Endothelial cell of umbilical vein (primary cell): ENCODE data around the gene SCIN. TPM values are rescaled to one million over a fixed set of nuclear protein-coding genes. Genes with fewer than 3 reads are reported as not detected.

Experiments used
- BruUV-seq: library from RNA; stranded (reverse); fragments of 400-500 nt; replicated peaks from 2 replicates; lab custom pipeline; 2021; lab: Mats Ljungman, UMichigan
- CTCF ChIA-PET: fragments of 300-600, 350-600 bp; sonication (Branson Sonifier 250); formaldehyde crosslinking; loops from one replicate; lab custom pipeline; 2021; ENCODE audit warnings: antibody characterized with exemption, inconsistent platforms; lab: Charles Lee
- POLR2A ChIA-PET: fragments of 300-600, 350-600 bp; sonication (Branson Sonifier 250); formaldehyde crosslinking; loops from one replicate; lab custom pipeline; 2021; ENCODE audit warnings: antibody characterized with exemption, inconsistent platforms; lab: Charles Lee
- DNase-seq: peaks from one replicate; pipeline ENCODE4 v3.0.0-alpha.2; 2011; ENCODE audit warnings: low read depth, low spot score
- FAIRE-seq: peaks from 2 replicates; lab custom pipeline; 2011; peaks lifted over from hg19 to GRCh38; lab: Jason Lieb, UNC
- H2AFZ ChIP-seq: 2 replicates; pipeline ENCODE4 v1.6.0; 2012; ENCODE audit warnings: low read depth, low read length, control low read depth, inconsistent platforms
- H3K27ac ChIP-seq: 2 replicates; pipeline ENCODE4 v1.5.1; 2011; ENCODE audit warnings: low read depth, mild to moderate bottlenecking, control low read depth, low read length, moderate library complexity; ENCODE audit not compliant: insufficient read depth
- H3K27me3 ChIP-seq, 2 experiments: 2 replicates each; pipeline versions ENCODE4 v1.6.0 to v1.6.1; 2011; ENCODE audit warnings: low read length in 2 of 2, mixed read lengths in 1 of 2; ENCODE audit not compliant: control insufficient read depth in 2 of 2, insufficient read depth in 2 of 2
- H3K36me3 ChIP-seq, 2 experiments: 2 replicates in 1 of 2; 3 replicates in 1 of 2; pipeline ENCODE4 v1.5.1; 2011; ENCODE audit warnings: low read length in 2 of 2, mild to moderate bottlenecking in 1 of 2, moderate library complexity in 1 of 2; ENCODE audit not compliant: control insufficient read depth in 2 of 2, insufficient read depth in 2 of 2; ENCODE audit errors: extremely low read depth in 1 of 2
- H3K4me1 ChIP-seq: 3 replicates; pipeline ENCODE4 v1.5.1; 2011; ENCODE audit warnings: mild to moderate bottlenecking, low read length; ENCODE audit not compliant: control insufficient read depth, insufficient read depth; ENCODE audit errors: extremely low read depth
- H3K4me2 ChIP-seq: 2 replicates; pipeline ENCODE4 v1.6.1; 2011; ENCODE audit warnings: low read length, control low read depth, mixed read lengths; ENCODE audit not compliant: insufficient read depth
- H3K4me3 ChIP-seq, 3 experiments: fragments of 200-600 bp in 1 of 3; sonication (generic), shearing (Covaris generic) in 1 of 3; replicated peaks in 1 of 3; 2 replicates each; pipeline ENCODE4 v1.5.1; 2011 to 2016; ENCODE audit warnings: control low read depth in 3 of 3, low read length in 3 of 3, mild to moderate bottlenecking in 2 of 3, inconsistent platforms in 1 of 3, low read depth in 1 of 3, moderate library complexity in 1 of 3; ENCODE audit not compliant: insufficient read depth in 1 of 3
- H3K79me2 ChIP-seq: 2 replicates; pipeline ENCODE4 v1.6.0; 2012; ENCODE audit warnings: low read length, inconsistent platforms; ENCODE audit not compliant: control insufficient read depth, insufficient read depth
- H3K9ac ChIP-seq: replicated peaks from 2 replicates; pipeline ENCODE3; 2011; ENCODE audit warnings: low read length, control low read depth; ENCODE audit not compliant: insufficient read depth; ENCODE audit errors: extremely low read depth
- H3K9me1 ChIP-seq: replicated peaks from 3 replicates; pipeline ENCODE4 v1.6.0; 2011; ENCODE audit warnings: mild to moderate bottlenecking, low read length; ENCODE audit not compliant: control insufficient read depth, insufficient read depth; ENCODE audit errors: extremely low read depth
- H3K9me3 ChIP-seq: replicated peaks from 2 replicates; pipeline ENCODE4 v1.5.1; 2012; ENCODE audit warnings: low read length, inconsistent platforms; ENCODE audit not compliant: control insufficient read depth, insufficient read depth
- H4K20me1 ChIP-seq: replicated peaks from 2 replicates; pipeline ENCODE3; 2011; ENCODE audit warnings: mild to moderate bottlenecking, low read length; ENCODE audit not compliant: control insufficient read depth, insufficient read depth; ENCODE audit errors: extremely low read depth
- EZH2 ChIP-seq: IDR thresholded peaks from 2 replicates; pipeline ENCODE4 v1.6.1; 2012; ENCODE audit warnings: borderline replicate concordance, low read depth, mild to moderate bottlenecking, moderate library complexity, low read length, inconsistent platforms; ENCODE audit not compliant: severe bottlenecking
- FOS ChIP-seq: IDR thresholded peaks from 2 replicates; pipeline ENCODE4 v1.6.1; 2011; ENCODE audit warnings: mild to moderate bottlenecking, low read length, moderate library complexity, borderline replicate concordance; ENCODE audit not compliant: insufficient read depth
- GATA2 ChIP-seq: IDR thresholded peaks from 2 replicates; pipeline ENCODE4 v1.7.0; 2011; ENCODE audit warnings: low read depth, mild to moderate bottlenecking, moderate library complexity, mixed read lengths, low read length; ENCODE audit not compliant: insufficient read length, insufficient read depth
- JUN ChIP-seq: IDR thresholded peaks from 2 replicates; pipeline ENCODE4 v1.6.1; 2011; ENCODE audit warnings: borderline replicate concordance, low read depth; ENCODE audit not compliant: insufficient read length, insufficient read depth
- MYC ChIP-seq: IDR thresholded peaks from one replicate; pipeline ENCODE4 v1.6.1; 2011; ENCODE audit warnings: mild to moderate bottlenecking, low read depth, low read length
- POLR2A ChIP-seq: IDR thresholded peaks from 2 replicates; pipeline ENCODE4 v1.6.1; 2012; ENCODE audit warnings: low read depth, mild to moderate bottlenecking, control low read depth, low read length
- POLR2AphosphoS5 ChIP-seq: IDR thresholded peaks from 2 replicates; pipeline ENCODE4 v1.6.1; 2012; ENCODE audit warnings: low read depth, mild to moderate bottlenecking, control low read depth, low read length, moderate library complexity; ENCODE audit not compliant: insufficient read depth
- dilution Hi-C: fragments of 300-500 bp; cut with MboI; formaldehyde crosslinking; loops from one replicate; pipeline ENCODE4 v1.15.0; 2019; ENCODE audit warnings: low sequenced_read_pairs; ENCODE audit not compliant: extremely low pct_ligation_motif_present
- intact Hi-C: fragments of 100-400 bp; cut with micrococcal nuclease; formaldehyde crosslinking; loops from one replicate; pipeline ENCODE4 v1.10.0; 2022
- polyA plus RNA-seq, 4 experiments: library from polyadenylated mRNA; depleted of rRNA in 3 of 4; stranded (reverse) in 3 of 4; unstranded in 1 of 4; fragments of >200 nt; gene quantifications; 2 replicates each; pipeline versions ENCODE4 v1.2.1 to v1.2.3, GENCODE V29; 2011 to 2012; ENCODE audit warnings: missing spikeins in 1 of 4
- total RNA-seq: library from RNA; stranded (reverse); gene quantifications from 2 replicates; pipeline ENCODE4 v1.2.3, GENCODE V29; 2021
- TF ChIP-seq, protein P1 (sequence below): IDR thresholded peaks from 2 replicates; pipeline ENCODE4 v1.6.1; 2011; ENCODE audit not compliant: insufficient read depth, insufficient read length
- TF ChIP-seq, protein P2 (sequence below), 2 donors: IDR thresholded peaks; 1 replicate in 1 of 2; 2 replicates in 1 of 2; pipeline ENCODE4 v1.5.1; 2011; ENCODE audit warnings: low read length in 2 of 2, mild to moderate bottlenecking in 2 of 2, moderate library complexity in 2 of 2, control low read depth in 1 of 2, inconsistent platforms in 1 of 2, low read depth in 1 of 2; ENCODE audit not compliant: insufficient read depth in 1 of 2; ENCODE audit errors: extremely low read depth in 1 of 2

SCIN gene
- total and polyA plus RNA-seq, 2 donors (not counting 3 experiments of a cell fraction or from before 2014, with no cell fraction given), result 0.07 to 0.69 TPM

DNA sequence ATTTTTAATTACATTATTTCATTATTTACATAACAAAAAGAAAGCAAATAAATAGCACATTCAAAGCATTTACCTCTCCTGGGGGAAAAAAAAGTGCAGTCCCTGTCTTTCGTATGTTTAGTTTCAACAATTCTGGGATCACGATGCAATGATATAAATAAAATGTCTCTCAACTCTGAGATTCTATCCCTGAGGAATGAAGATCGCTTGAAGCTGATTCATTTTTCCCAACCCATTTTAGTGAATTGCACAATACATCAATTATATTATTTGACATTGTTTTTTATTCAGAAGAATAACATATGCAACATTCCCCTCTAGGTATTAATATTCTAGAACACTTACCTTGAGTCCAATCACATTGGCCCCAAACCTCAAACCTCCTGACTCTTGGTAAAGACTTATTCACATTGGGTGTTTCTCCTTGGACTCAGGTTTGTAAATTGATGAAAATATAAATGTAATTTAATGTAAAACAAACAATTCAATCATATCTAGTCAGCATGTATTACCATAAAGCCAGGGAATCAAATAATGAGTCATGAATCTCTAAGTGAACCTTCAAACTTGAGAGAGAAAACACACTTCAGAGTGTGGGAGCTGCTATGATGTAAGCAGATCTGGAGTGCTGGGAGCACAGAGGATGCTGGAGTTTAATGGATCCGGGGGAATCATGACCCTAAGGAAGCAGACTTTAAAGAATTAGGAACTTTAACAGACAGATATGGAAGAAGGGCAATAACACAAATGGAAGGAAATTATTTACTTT is 5.3 kb upstream of the SCIN start:
- Histone ChIP-seq H3K4me1 (peaks cover 2% of the 10 kb centered on the region), H2AFZ (no peak overlapping the region), H3K27me3 (peaks cover 11 to 19% of the 10 kb centered on the region in 2 experiments), H3K79me2 (no peaks in the 10 kb centered on the region), H3K9me3 (no peaks in the 10 kb centered on the region), H3K9me1 (no peaks in the 10 kb centered on the region), H3K4me2 (no peak overlapping the region), H3K36me3 (no peaks in the 10 kb centered on the region), H3K27ac (no peak overlapping the region), H3K9ac (no peak overlapping the region), H4K20me1 (no peaks in the 10 kb centered on the region), H3K4me3 (no peak overlapping the region)
- dilution Hi-C loops, result no loop called here
- no TSS peak for BruUV-seq
- DNase-seq (no peak), FAIRE-seq (no peak)
- TF ChIP-seq, protein P1, sequence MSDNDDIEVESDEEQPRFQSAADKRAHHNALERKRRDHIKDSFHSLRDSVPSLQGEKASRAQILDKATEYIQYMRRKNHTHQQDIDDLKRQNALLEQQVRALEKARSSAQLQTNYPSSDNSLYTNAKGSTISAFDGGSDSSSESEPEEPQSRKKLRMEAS, result no peak
- no peak for TF ChIP-seq JUN
- no peak for TF ChIP-seq FOS
- TF ChIP-seq MYC, result no peak
- no peak for TF ChIP-seq EZH2
- TF ChIP-seq POLR2A, result no peak
- TF ChIP-seq, protein P2, sequence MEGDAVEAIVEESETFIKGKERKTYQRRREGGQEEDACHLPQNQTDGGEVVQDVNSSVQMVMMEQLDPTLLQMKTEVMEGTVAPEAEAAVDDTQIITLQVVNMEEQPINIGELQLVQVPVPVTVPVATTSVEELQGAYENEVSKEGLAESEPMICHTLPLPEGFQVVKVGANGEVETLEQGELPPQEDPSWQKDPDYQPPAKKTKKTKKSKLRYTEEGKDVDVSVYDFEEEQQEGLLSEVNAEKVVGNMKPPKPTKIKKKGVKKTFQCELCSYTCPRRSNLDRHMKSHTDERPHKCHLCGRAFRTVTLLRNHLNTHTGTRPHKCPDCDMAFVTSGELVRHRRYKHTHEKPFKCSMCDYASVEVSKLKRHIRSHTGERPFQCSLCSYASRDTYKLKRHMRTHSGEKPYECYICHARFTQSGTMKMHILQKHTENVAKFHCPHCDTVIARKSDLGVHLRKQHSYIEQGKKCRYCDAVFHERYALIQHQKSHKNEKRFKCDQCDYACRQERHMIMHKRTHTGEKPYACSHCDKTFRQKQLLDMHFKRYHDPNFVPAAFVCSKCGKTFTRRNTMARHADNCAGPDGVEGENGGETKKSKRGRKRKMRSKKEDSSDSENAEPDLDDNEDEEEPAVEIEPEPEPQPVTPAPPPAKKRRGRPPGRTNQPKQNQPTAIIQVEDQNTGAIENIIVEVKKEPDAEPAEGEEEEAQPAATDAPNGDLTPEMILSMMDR (IDR thresholded peaks at IDR 0.05; ENCODE audit: extremely low read depth in 1 of 2, insufficient read depth in 1 of 2, low read depth in 1 of 2, low read length in 2 of 2), result no peak
- TF ChIP-seq POLR2AphosphoS5, result no peak
- no peak for TF ChIP-seq GATA2
- intact Hi-C loops, result no loop called here
- ChIA-PET CTCF (no interaction called here), POLR2A (no interaction called here)
